Measurements from ENCODE around the gene PNMA6A. TPM values are rescaled to one million over a fixed set of nuclear protein-coding genes. Genes with fewer than 3 reads are reported as not detected.
"Not testable (repeated sequence)": the region's sequence is repeated elsewhere in the genome, so short reads cannot be mapped to it uniquely, and the experiment has no call there.

The PNMA6A gene
- polyA plus RNA-seq, 1 donor (not counting 4 experiments of a cell fraction or from before 2014, with no cell fraction given), result 0.16 TPM

DNA sequence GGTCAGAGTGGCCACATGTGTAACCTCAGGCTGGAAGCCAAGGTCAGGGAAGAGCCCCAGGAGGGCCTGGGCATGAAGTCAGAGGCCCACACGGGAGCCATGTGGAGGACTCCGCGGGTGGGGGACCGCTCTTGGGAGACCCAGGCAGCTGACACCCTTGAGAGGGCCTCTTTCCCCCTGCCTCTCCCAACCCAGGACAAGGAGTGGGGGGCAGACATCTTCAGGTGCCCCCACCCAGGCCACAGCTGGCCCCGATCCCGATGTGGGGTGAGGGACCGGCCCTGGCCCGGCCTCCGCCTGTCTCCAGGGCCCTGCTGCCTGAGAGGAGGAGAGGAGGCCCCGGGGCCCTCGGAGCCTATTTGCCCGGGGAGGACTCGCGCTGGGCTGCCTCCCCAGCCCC, 3.1 kb downstream of the PNMA6A start:
- no peaks in the 10 kb centered on the region for H3K36me3 ChIP-seq (ENCODE audit: control insufficient read depth in 2 of 2, extremely low read depth in 1 of 2, insufficient read depth in 2 of 2, low read length in 2 of 2)
- H4K20me1 ChIP-seq (ENCODE audit: control insufficient read depth, extremely low read depth, insufficient read depth, low read length), result no peaks in the 10 kb centered on the region
- TF ChIP-seq EZH2 (IDR thresholded peaks at IDR 0.05; ENCODE audit: low read length), result no peak
- TF ChIP-seq, protein P1, sequence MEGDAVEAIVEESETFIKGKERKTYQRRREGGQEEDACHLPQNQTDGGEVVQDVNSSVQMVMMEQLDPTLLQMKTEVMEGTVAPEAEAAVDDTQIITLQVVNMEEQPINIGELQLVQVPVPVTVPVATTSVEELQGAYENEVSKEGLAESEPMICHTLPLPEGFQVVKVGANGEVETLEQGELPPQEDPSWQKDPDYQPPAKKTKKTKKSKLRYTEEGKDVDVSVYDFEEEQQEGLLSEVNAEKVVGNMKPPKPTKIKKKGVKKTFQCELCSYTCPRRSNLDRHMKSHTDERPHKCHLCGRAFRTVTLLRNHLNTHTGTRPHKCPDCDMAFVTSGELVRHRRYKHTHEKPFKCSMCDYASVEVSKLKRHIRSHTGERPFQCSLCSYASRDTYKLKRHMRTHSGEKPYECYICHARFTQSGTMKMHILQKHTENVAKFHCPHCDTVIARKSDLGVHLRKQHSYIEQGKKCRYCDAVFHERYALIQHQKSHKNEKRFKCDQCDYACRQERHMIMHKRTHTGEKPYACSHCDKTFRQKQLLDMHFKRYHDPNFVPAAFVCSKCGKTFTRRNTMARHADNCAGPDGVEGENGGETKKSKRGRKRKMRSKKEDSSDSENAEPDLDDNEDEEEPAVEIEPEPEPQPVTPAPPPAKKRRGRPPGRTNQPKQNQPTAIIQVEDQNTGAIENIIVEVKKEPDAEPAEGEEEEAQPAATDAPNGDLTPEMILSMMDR (optimal IDR thresholded peaks at IDR 0.05 in 1 of 3, IDR thresholded peaks at IDR 0.05 in 1 of 3, conservative IDR thresholded peaks at IDR 0.05 in 1 of 3; ENCODE audit: extremely low read depth in 1 of 3, insufficient read depth in 2 of 3, low read length in 3 of 3), result no peak
- H2AFZ ChIP-seq (ENCODE audit: control insufficient read depth, low read length), result no peak overlapping the region
- H3K9me3 ChIP-seq (ENCODE audit: control insufficient read depth, low read depth, low read length), result no peaks in the 10 kb centered on the region
- no peaks in the 10 kb centered on the region for H3K9me1 ChIP-seq (ENCODE audit: control insufficient read depth, extremely low read depth, insufficient read depth, low read length)
- no peak for DNase-seq (ENCODE audit: low read depth, low spot score)
- dilution Hi-C loops (cut with MboI; ENCODE audit: extremely low pct_ligation_motif_present, low sequenced_read_pairs), result no loop called here
- no peaks in the 10 kb centered on the region for H3K27me3 ChIP-seq (ENCODE audit: control insufficient read depth, extremely low read depth, insufficient read depth, low read length)
- H3K4me2 ChIP-seq (ENCODE audit: control insufficient read depth, extremely low read depth, insufficient read depth, low read depth, low read length), result no peak overlapping the region
- no peak overlapping the region for H3K9ac ChIP-seq (ENCODE audit: control insufficient read depth, extremely low read depth, insufficient read depth, low read length)
- FAIRE-seq, result no peak
- no peak overlapping the region for H3K27ac ChIP-seq (ENCODE audit: control insufficient read depth, insufficient read depth, low read length)
- no peaks in the 10 kb centered on the region for H3K4me1 ChIP-seq (ENCODE audit: control insufficient read depth, extremely low read depth, insufficient read depth, low read length)
- H3K79me2 ChIP-seq (ENCODE audit: control insufficient read depth, insufficient read depth, low read length), result no peaks in the 10 kb centered on the region
- H3K4me3 ChIP-seq (ENCODE audit: control insufficient read depth in 2 of 3, extremely low read depth in 1 of 3, insufficient read depth in 2 of 3, low read depth in 1 of 3, low read length in 3 of 3), result no peak overlapping the region

DNA sequence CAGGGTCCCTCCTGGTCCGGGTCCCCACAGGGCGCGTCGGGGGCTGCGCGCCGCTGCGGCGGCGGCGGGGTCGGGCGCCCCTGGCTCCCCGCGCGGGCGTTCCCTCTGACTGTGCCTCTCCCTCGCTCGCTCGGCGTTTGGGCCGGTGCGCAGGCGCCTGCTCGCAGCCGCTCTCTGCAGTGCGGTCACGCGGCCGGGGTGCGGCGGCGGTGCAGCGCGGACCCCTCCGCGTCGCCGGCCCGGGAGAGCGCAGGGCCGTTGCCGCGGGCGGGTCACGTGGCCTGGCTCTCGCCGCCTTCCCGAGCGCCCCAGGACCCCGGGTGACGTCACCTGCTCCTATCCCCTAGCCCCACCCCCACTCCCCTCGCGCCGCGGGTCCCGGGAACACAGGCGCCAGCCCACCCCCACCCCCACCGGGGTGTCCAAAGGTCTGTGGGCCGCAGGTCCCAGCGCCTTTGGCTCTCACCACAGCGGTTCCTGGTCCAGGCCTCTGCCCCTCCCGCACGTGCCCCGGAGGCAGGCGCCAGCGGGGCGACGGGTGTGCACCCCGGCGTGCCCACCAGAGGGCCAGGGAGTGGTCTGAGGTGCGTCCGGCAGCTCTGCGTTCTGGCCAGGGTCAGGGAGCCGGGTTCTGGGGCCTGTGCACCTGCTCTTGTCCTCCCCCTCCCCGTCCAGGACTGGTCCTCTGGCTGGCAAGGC, 5.3 kb downstream of the PNMA6A start:
- H3K79me2 ChIP-seq (ENCODE audit: control insufficient read depth, insufficient read depth, low read length); FAIRE-seq; dilution Hi-C loops (cut with MboI; ENCODE audit: extremely low pct_ligation_motif_present, low sequenced_read_pairs); H3K9me3 ChIP-seq (ENCODE audit: control insufficient read depth, low read depth, low read length); H4K20me1 ChIP-seq (ENCODE audit: control insufficient read depth, extremely low read depth, insufficient read depth, low read length); H3K9ac ChIP-seq (ENCODE audit: control insufficient read depth, extremely low read depth, insufficient read depth, low read length); H3K9me1 ChIP-seq (ENCODE audit: control insufficient read depth, extremely low read depth, insufficient read depth, low read length); DNase-seq (ENCODE audit: low read depth, low spot score); H2AFZ ChIP-seq (ENCODE audit: control insufficient read depth, low read length); H3K4me2 ChIP-seq (ENCODE audit: control insufficient read depth, extremely low read depth, insufficient read depth, low read depth, low read length); H3K4me3 ChIP-seq (ENCODE audit: control insufficient read depth in 2 of 3, extremely low read depth in 1 of 3, insufficient read depth in 2 of 3, low read depth in 1 of 3, low read length in 3 of 3); H3K27me3 ChIP-seq (ENCODE audit: control insufficient read depth, extremely low read depth, insufficient read depth, low read length); H3K27ac ChIP-seq (ENCODE audit: control insufficient read depth, insufficient read depth, low read length); H3K36me3 ChIP-seq (ENCODE audit: control insufficient read depth in 2 of 2, extremely low read depth in 1 of 2, insufficient read depth in 2 of 2, low read length in 2 of 2); H3K4me1 ChIP-seq (ENCODE audit: control insufficient read depth, extremely low read depth, insufficient read depth, low read length): not testable (repeated sequence)

DNA sequence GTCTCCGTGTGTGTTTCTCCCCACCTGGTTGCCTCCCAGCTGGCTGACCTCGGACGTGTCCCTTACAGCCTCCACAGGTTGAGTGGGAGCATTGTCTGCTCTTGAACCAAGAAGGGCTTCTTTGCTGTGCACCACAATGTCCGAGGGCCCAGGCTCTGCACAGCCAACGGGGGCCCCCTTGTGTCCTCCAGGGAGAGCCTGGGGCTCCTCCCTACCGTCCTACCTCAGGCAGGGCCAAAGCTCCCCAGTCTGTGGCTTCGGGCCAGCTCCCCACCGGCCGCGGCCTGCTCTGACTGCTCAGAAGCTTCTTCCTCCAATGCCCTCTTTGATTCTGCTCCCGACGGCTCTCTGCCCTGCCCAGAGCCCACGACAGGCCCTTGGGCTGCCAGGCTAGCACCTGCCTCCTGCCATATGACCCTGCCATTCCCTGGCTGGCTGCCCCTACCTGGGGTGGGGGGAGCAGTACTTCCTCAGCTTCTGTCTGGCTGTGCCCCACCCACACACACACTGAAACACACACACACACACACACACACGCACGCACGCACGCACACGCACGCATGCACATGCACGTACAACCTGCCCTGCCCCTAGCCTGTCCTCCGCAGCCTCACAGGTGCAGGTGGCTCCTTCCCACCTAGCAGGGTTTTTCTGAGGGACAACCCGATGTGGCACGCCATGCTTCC, 11.1 kb downstream of the PNMA6A start:
- H3K79me2 ChIP-seq (ENCODE audit: control insufficient read depth, insufficient read depth, low read length); H3K27me3 ChIP-seq (ENCODE audit: control insufficient read depth, extremely low read depth, insufficient read depth, low read length); H3K9me3 ChIP-seq (ENCODE audit: control insufficient read depth, low read depth, low read length); H3K4me1 ChIP-seq (ENCODE audit: control insufficient read depth, extremely low read depth, insufficient read depth, low read length); DNase-seq (ENCODE audit: low read depth, low spot score); H3K4me3 ChIP-seq (ENCODE audit: control insufficient read depth in 2 of 3, extremely low read depth in 1 of 3, insufficient read depth in 2 of 3, low read depth in 1 of 3, low read length in 3 of 3); dilution Hi-C loops (cut with MboI; ENCODE audit: extremely low pct_ligation_motif_present, low sequenced_read_pairs); H3K9me1 ChIP-seq (ENCODE audit: control insufficient read depth, extremely low read depth, insufficient read depth, low read length); H3K36me3 ChIP-seq (ENCODE audit: control insufficient read depth in 2 of 2, extremely low read depth in 1 of 2, insufficient read depth in 2 of 2, low read length in 2 of 2); H4K20me1 ChIP-seq (ENCODE audit: control insufficient read depth, extremely low read depth, insufficient read depth, low read length); FAIRE-seq; H2AFZ ChIP-seq (ENCODE audit: control insufficient read depth, low read length); H3K27ac ChIP-seq (ENCODE audit: control insufficient read depth, insufficient read depth, low read length); H3K9ac ChIP-seq (ENCODE audit: control insufficient read depth, extremely low read depth, insufficient read depth, low read length); H3K4me2 ChIP-seq (ENCODE audit: control insufficient read depth, extremely low read depth, insufficient read depth, low read depth, low read length): not testable (repeated sequence)

Data from keratinocyte (primary cell).